GM12878 (cell line): ENCODE results near the gene FNDC3B. TPM values are rescaled to one million over a fixed set of nuclear protein-coding genes. Genes with fewer than 3 reads are reported as not detected.

ENCODE experiments used
- GATAD2B ChIP-seq: fragments of 450-650 bp; conservative IDR thresholded peaks from 2 replicates; pipeline ENCODE4 v1.6.1; 2017; ENCODE audit warnings: low read depth, mild to moderate bottlenecking, moderate library complexity
- KLF5 ChIP-seq: fragments of 450-650 bp; IDR thresholded peaks from 2 replicates; pipeline ENCODE4 v1.6.1; 2014; ENCODE audit warnings: mild to moderate bottlenecking; ENCODE audit not compliant: partially characterized antibody
- SIX5 ChIP-seq: IDR thresholded peaks from 2 replicates; pipeline ENCODE4 v1.6.1; 2011; ENCODE audit warnings: mild to moderate bottlenecking, low read depth, low read length, moderate library complexity; ENCODE audit not compliant: severe bottlenecking
- polyA plus RNA-seq, 11 experiments: library from polyadenylated mRNA; depleted of rRNA in 4 of 11; unstranded in 6 of 11; stranded (reverse) in 5 of 11; fragments of >200 nt; fragmentation: Nextera tagmentation in 4 of 11; fragmentation: Illumina TruSeq in 1 of 11; extraction: Ambion mirVana in 4 of 11; extraction: Trizol in 1 of 11; gene quantifications; 1 replicate in 1 of 11; 2 replicates in 10 of 11; pipeline versions ENCODE4 v1.2.1 to v1.2.3, GENCODE V29; 2011 to 2016; ENCODE audit warnings: inconsistent platforms in 2 of 11, missing spikeins in 2 of 11, low read depth in 1 of 11
- total RNA-seq, 4 experiments: library from RNA; depleted of rRNA in 3 of 4; stranded (reverse); fragments of >200 nt in 3 of 4; fragmentation: Illumina TruSeq in 1 of 4; extraction: Trizol in 1 of 4; gene quantifications; 2 replicates each; pipeline versions ENCODE4 v1.2.1 to v1.2.3, GENCODE V29; 2013 to 2021
- TF ChIP-seq, protein P1 (sequence below): IDR thresholded peaks from 2 replicates; pipeline ENCODE4 v1.6.1; 2012; ENCODE audit warnings: improper control_type of control experiment, low read depth, low read length; ENCODE audit not compliant: insufficient replicate concordance
- TF ChIP-seq, protein P2 (sequence below): IDR thresholded peaks from 2 replicates; pipeline ENCODE4 v1.6.1; 2012; ENCODE audit warnings: low read length, inconsistent platforms
- TF ChIP-seq, protein P3 (sequence below): IDR thresholded peaks from 2 replicates; pipeline ENCODE4 v1.6.1; 2012; ENCODE audit warnings: low read depth, low read length, improper control_type of control experiment

The FNDC3B gene
- total and polyA plus RNA-seq, 10 of the 15 experiments (the other 5 are each of a cell fraction or from before 2014, with no cell fraction given) = 7.9 to 35.0 (median 18.5) TPM

DNA sequence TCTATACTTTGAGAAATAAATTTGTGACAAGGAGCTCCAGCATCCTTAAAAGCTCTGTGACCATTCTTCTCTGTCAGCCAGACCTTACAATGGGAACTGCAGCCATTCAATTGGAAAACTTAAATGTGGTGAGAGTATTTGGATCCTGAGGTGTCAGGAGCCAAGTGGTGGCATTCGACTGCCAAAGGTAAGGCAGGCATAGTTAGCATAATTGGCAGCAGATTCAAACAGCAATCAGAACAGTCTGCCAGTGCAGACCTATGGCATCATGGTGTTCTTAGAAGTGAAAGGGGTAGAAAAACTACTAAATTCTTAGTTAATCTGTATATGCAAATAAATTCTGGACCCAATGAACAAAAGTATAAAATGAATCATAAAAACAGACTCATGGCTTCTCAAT is 18.2 kb upstream of the FNDC3B start (continued):
- TF ChIP-seq, protein P1, sequence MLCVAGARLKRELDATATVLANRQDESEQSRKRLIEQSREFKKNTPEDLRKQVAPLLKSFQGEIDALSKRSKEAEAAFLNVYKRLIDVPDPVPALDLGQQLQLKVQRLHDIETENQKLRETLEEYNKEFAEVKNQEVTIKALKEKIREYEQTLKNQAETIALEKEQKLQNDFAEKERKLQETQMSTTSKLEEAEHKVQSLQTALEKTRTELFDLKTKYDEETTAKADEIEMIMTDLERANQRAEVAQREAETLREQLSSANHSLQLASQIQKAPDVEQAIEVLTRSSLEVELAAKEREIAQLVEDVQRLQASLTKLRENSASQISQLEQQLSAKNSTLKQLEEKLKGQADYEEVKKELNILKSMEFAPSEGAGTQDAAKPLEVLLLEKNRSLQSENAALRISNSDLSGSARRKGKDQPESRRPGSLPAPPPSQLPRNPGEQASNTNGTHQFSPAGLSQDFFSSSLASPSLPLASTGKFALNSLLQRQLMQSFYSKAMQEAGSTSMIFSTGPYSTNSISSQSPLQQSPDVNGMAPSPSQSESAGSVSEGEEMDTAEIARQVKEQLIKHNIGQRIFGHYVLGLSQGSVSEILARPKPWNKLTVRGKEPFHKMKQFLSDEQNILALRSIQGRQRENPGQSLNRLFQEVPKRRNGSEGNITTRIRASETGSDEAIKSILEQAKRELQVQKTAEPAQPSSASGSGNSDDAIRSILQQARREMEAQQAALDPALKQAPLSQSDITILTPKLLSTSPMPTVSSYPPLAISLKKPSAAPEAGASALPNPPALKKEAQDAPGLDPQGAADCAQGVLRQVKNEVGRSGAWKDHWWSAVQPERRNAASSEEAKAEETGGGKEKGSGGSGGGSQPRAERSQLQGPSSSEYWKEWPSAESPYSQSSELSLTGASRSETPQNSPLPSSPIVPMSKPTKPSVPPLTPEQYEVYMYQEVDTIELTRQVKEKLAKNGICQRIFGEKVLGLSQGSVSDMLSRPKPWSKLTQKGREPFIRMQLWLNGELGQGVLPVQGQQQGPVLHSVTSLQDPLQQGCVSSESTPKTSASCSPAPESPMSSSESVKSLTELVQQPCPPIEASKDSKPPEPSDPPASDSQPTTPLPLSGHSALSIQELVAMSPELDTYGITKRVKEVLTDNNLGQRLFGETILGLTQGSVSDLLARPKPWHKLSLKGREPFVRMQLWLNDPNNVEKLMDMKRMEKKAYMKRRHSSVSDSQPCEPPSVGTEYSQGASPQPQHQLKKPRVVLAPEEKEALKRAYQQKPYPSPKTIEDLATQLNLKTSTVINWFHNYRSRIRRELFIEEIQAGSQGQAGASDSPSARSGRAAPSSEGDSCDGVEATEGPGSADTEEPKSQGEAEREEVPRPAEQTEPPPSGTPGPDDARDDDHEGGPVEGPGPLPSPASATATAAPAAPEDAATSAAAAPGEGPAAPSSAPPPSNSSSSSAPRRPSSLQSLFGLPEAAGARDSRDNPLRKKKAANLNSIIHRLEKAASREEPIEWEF = no peak
- TF ChIP-seq SIX5 (no peak), KLF5 (no peak), GATAD2B (no peak)
- TF ChIP-seq, protein P2, sequence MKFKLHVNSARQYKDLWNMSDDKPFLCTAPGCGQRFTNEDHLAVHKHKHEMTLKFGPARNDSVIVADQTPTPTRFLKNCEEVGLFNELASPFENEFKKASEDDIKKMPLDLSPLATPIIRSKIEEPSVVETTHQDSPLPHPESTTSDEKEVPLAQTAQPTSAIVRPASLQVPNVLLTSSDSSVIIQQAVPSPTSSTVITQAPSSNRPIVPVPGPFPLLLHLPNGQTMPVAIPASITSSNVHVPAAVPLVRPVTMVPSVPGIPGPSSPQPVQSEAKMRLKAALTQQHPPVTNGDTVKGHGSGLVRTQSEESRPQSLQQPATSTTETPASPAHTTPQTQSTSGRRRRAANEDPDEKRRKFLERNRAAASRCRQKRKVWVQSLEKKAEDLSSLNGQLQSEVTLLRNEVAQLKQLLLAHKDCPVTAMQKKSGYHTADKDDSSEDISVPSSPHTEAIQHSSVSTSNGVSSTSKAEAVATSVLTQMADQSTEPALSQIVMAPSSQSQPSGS = no peak
- TF ChIP-seq, protein P3, sequence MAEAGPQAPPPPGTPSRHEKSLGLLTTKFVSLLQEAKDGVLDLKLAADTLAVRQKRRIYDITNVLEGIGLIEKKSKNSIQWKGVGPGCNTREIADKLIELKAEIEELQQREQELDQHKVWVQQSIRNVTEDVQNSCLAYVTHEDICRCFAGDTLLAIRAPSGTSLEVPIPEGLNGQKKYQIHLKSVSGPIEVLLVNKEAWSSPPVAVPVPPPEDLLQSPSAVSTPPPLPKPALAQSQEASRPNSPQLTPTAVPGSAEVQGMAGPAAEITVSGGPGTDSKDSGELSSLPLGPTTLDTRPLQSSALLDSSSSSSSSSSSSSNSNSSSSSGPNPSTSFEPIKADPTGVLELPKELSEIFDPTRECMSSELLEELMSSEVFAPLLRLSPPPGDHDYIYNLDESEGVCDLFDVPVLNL = no peak
